Measurements from ENCODE around the gene UGT1A8.

UGT1A8 gene

GRCh38 chr2:233791151-233791882 is 173.9 kb downstream of the UGT1A8 start:
- DNase-seq (ENCODE audit: low spot score) = no peak
- Mint-ChIP-seq H3K27me3 (ENCODE audit: low read depth) (no peaks in the 10 kb centered on the region), H3K4me3 (no peak overlapping the region), H3K4me1 (ENCODE audit: low read depth) (no peaks in the 10 kb centered on the region), H3K9me3 (no peaks in the 10 kb centered on the region), H3K36me3 (ENCODE audit: low read depth) (no peaks in the 10 kb centered on the region), H3K27ac (peak overlapping the region; percentile 1)

GRCh38 chr2:233791883-233792329 is 174.5 kb downstream of the UGT1A8 start:
- Mint-ChIP-seq H3K4me3 (no peak overlapping the region), H3K27me3 (ENCODE audit: low read depth) (no peaks in the 10 kb centered on the region), H3K4me1 (ENCODE audit: low read depth) (no peaks in the 10 kb centered on the region), H3K27ac (no peak overlapping the region), H3K36me3 (ENCODE audit: low read depth) (no peaks in the 10 kb centered on the region), H3K9me3 (no peaks in the 10 kb centered on the region)
- DNase-seq (ENCODE audit: low spot score) = no peak

GRCh38 chr2:233792720-233793119 is 175.3 kb downstream of the UGT1A8 start:
- H3K4me1 Mint-ChIP-seq (ENCODE audit: low read depth) = no peaks in the 10 kb centered on the region
- no peak for DNase-seq (ENCODE audit: low spot score)
- no peak overlapping the region for H3K4me3 Mint-ChIP-seq
- H3K27me3 Mint-ChIP-seq (ENCODE audit: low read depth) = no peaks in the 10 kb centered on the region
- H3K27ac Mint-ChIP-seq = no peak overlapping the region
- H3K36me3 Mint-ChIP-seq (ENCODE audit: low read depth) = no peaks in the 10 kb centered on the region
- H3K9me3 Mint-ChIP-seq = no peaks in the 10 kb centered on the region

- Mint-ChIP-seq H3K4me3 (no peak overlapping the region), H3K27me3 (ENCODE audit: low read depth) (no peaks in the 10 kb centered on the region), H3K4me1 (ENCODE audit: low read depth) (no peaks in the 10 kb centered on the region), H3K36me3 (ENCODE audit: low read depth) (no peaks in the 10 kb centered on the region), H3K27ac (no peak overlapping the region), H3K9me3 (no peaks in the 10 kb centered on the region)
- DNase-seq (ENCODE audit: low spot score) = no peak
Observed at GRCh38 chr2:233793465-233794127, 176.2 kb downstream of the UGT1A8 start.

- no peaks in the 10 kb centered on the region for H3K27me3 Mint-ChIP-seq (ENCODE audit: low read depth)
- DNase-seq (ENCODE audit: low spot score) = no peak
- no peak overlapping the region for H3K27ac Mint-ChIP-seq
- no peaks in the 10 kb centered on the region for H3K9me3 Mint-ChIP-seq
- no peak overlapping the region for H3K4me3 Mint-ChIP-seq
- no peaks in the 10 kb centered on the region for H3K4me1 Mint-ChIP-seq (ENCODE audit: low read depth)
- no peaks in the 10 kb centered on the region for H3K36me3 Mint-ChIP-seq (ENCODE audit: low read depth)
Observed at GRCh38 chr2:233794128-233794658, 176.8 kb downstream of the UGT1A8 start.

GRCh38 chr2:233795735-233796171 is 178.3 kb downstream of the UGT1A8 start:
- DNase-seq (ENCODE audit: low spot score) = no peak
- Mint-ChIP-seq H3K9me3 (no peaks in the 10 kb centered on the region), H3K27me3 (ENCODE audit: low read depth) (no peaks in the 10 kb centered on the region), H3K27ac (no peak overlapping the region), H3K4me1 (ENCODE audit: low read depth) (no peaks in the 10 kb centered on the region), H3K36me3 (ENCODE audit: low read depth) (no peaks in the 10 kb centered on the region), H3K4me3 (no peak overlapping the region)

- no peaks in the 10 kb centered on the region for H3K9me3 Mint-ChIP-seq
- H3K36me3 Mint-ChIP-seq (ENCODE audit: low read depth) = no peaks in the 10 kb centered on the region
- H3K27ac Mint-ChIP-seq = no peak overlapping the region
- DNase-seq (ENCODE audit: low spot score) = no peak
- no peaks in the 10 kb centered on the region for H3K27me3 Mint-ChIP-seq (ENCODE audit: low read depth)
- no peak overlapping the region for H3K4me3 Mint-ChIP-seq
- H3K4me1 Mint-ChIP-seq (ENCODE audit: low read depth) = no peaks in the 10 kb centered on the region
Observed at GRCh38 chr2:233796254-233796653, 178.8 kb downstream of the UGT1A8 start.

GRCh38 chr2:233798335-233799086 is 181.1 kb downstream of the UGT1A8 start:
- Mint-ChIP-seq H3K9me3 (no peaks in the 10 kb centered on the region), H3K4me3 (no peak overlapping the region), H3K27me3 (ENCODE audit: low read depth) (no peaks in the 10 kb centered on the region), H3K36me3 (ENCODE audit: low read depth) (no peaks in the 10 kb centered on the region), H3K27ac (no peak overlapping the region), H3K4me1 (ENCODE audit: low read depth) (no peaks in the 10 kb centered on the region)
- DNase-seq (ENCODE audit: low spot score) = no peak

- Mint-ChIP-seq H3K27me3 (ENCODE audit: low read depth) (peaks cover 1% of the 10 kb centered on the region), H3K4me1 (ENCODE audit: low read depth) (no peaks in the 10 kb centered on the region), H3K27ac (no peak overlapping the region), H3K4me3 (no peak overlapping the region), H3K9me3 (no peaks in the 10 kb centered on the region), H3K36me3 (ENCODE audit: low read depth) (no peaks in the 10 kb centered on the region)
- DNase-seq (ENCODE audit: low spot score) = no peak
Observed at GRCh38 chr2:233799087-233799665, 181.7 kb downstream of the UGT1A8 start.

GRCh38 chr2:233799716-233800115 is 182.3 kb downstream of the UGT1A8 start:
- H3K4me3 Mint-ChIP-seq = no peak overlapping the region
- no peaks in the 10 kb centered on the region for H3K9me3 Mint-ChIP-seq
- H3K4me1 Mint-ChIP-seq (ENCODE audit: low read depth) = no peaks in the 10 kb centered on the region
- no peaks in the 10 kb centered on the region for H3K36me3 Mint-ChIP-seq (ENCODE audit: low read depth)
- H3K27me3 Mint-ChIP-seq (ENCODE audit: low read depth) = peaks cover 4% of the 10 kb centered on the region
- no peak overlapping the region for H3K27ac Mint-ChIP-seq
- DNase-seq (ENCODE audit: low spot score) = no peak

GRCh38 chr2:233800208-233800607 is 182.8 kb downstream of the UGT1A8 start:
- H3K9me3 Mint-ChIP-seq = no peaks in the 10 kb centered on the region
- H3K4me1 Mint-ChIP-seq (ENCODE audit: low read depth) = no peaks in the 10 kb centered on the region
- no peak overlapping the region for H3K4me3 Mint-ChIP-seq
- peaks cover 4% of the 10 kb centered on the region for H3K27me3 Mint-ChIP-seq (ENCODE audit: low read depth)
- no peak overlapping the region for H3K27ac Mint-ChIP-seq
- H3K36me3 Mint-ChIP-seq (ENCODE audit: low read depth) = no peaks in the 10 kb centered on the region
- DNase-seq (ENCODE audit: low spot score) = no peak

- Mint-ChIP-seq H3K4me1 (ENCODE audit: low read depth) (no peaks in the 10 kb centered on the region), H3K27me3 (ENCODE audit: low read depth) (peaks cover 4% of the 10 kb centered on the region)
Observed at GRCh38 chr2:233801357-233802131, 184.1 kb downstream of the UGT1A8 start.

GRCh38 chr2:233802132-233802815 is 184.8 kb downstream of the UGT1A8 start:
- Mint-ChIP-seq H3K27me3 (ENCODE audit: low read depth) (peaks cover 4% of the 10 kb centered on the region), H3K9me3 (no peaks in the 10 kb centered on the region), H3K4me3 (no peak overlapping the region), H3K36me3 (ENCODE audit: low read depth) (no peaks in the 10 kb centered on the region), H3K4me1 (ENCODE audit: low read depth) (no peaks in the 10 kb centered on the region), H3K27ac (no peak overlapping the region)
- no peak for DNase-seq (ENCODE audit: low spot score)

More at GRCh38 chr2:233801357-233802131, 184.1 kb downstream of the UGT1A8 start:
- H3K27ac Mint-ChIP-seq = no peak overlapping the region
- DNase-seq (ENCODE audit: low spot score) = no peak
- no peaks in the 10 kb centered on the region for H3K9me3 Mint-ChIP-seq
- no peak overlapping the region for H3K4me3 Mint-ChIP-seq
- no peaks in the 10 kb centered on the region for H3K36me3 Mint-ChIP-seq (ENCODE audit: low read depth)

All from T-helper 2 cell treated with Interferon-gamma antibody and Interleukin-4, amounts not matched to agents 5 μg/mL and 100 μg/mL, for 36 hours (primary cell).